AG08396 (cell line): ENCODE results near the gene PGA4.
"Not testable (repeated sequence)": the region's sequence is repeated elsewhere in the genome, so short reads cannot be mapped to it uniquely, and the experiment has no call there.

ENCODE experiments used
- DNase-seq: peaks from one replicate; pipeline ENCODE4 v3.0.0; 2012; ENCODE audit warnings: low spot score, mixed read lengths

Gene PGA4

DNA sequence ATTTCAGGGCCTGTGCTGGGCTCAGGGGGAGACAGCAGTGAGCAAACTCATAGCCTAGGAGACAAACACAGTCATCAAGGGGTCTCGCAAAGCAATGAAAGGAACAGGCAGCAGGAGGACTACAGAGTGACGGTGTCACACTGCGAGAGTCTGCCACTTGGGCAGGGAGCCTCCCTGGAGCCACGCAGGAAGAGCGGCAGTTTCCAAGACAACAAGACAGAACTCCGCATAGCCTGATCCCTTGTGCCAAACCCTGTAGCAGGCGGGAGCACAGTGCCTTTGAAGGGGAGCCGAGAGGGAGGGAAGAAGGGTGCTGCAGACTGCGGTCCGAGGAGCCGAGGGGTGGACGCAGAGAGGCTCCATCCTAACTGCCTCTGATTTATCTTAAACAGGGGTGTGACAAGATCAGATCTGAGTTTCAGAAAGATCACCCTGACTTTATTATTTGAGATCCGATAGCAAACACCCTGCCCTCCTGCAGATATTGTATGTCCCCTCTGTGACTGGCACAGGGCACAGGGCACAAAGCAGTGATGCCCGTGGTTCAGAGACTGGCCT is 17.6 kb upstream of the PGA4 start:
- DNase-seq = not testable (repeated sequence)

DNA sequence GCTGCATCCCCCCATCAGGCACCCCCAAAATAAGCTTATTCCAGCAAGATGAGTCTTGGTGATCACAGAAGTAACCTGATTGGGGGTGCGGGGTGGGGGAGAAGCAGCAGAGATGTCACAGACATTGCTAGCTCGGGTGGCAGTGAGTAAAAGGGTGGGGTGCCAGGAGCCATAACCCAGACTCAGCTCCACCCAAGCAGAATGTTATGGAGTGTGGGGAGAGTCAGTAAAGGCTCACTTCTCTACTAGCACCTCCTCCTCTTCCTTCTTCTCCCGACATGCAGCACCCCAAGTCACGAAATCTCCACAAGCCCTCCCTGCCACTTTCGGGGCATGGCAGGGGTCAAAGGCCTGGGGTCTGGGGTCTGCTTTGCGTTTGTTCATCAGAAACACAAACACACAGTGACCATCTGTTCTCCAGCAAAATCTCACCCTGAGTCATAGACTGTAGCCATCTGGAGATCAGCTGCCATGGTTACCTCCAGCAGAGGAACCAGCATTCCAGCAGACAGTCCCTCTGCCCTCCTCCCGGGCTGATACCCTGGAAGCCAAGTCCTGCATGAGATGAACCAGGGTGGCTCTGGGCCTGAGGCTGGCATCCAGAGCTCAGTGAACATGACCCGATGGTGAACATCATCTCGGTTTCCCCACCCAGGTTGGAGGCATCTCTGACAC is 14.4 kb upstream of the PGA4 start:
- not testable (repeated sequence) for DNase-seq

DNA sequence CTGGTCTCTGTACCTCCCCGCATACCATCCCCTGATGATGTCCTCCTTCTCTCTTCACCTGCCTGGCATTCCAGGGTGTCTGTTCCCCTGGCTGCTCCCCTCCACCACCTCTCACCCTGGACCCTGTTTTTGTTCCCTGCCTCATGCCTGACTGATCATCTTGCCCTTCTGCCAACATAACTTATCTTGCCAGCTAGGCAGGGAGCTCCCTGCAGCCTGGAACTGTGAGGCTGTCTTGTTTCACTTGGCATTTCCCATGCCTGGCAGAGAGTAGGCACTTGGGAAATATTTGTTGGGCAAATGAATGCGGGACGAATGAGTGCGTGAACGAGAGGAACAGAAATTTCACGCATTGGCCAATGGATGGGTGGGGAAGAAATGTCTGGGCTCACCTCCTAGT is 11.5 kb upstream of the PGA4 start:
- not testable (repeated sequence) for DNase-seq

DNA sequence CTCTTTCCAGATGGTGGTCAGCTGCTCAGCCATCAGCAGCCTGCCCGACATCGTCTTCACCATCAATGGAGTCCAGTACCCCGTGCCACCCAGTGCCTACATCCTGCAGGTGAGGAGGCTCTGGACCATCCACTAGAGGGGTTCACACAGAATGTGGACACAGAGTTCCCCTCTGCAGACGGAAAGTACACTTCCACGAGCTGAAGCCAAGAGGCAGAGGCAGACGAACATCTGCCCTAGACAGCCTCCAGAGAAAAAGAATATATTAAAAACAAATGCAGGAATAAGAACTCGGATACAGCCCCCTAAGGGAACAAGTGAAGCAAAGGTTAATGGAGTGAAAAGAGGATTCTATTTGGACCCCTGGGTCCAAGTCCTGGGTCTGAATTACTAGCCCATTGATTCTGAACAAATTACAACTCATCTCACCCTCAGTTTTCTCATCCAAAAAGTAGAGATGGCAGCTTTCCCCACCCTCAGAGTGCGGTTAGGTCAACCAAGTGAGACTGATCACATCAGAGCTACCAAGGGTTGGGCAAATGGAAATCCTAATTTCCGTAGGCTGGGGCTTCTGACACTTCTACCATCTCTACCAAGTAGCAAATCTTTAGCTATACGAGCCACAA is 10.7 kb upstream of the PGA4 start:
- not testable (repeated sequence) for DNase-seq

DNA sequence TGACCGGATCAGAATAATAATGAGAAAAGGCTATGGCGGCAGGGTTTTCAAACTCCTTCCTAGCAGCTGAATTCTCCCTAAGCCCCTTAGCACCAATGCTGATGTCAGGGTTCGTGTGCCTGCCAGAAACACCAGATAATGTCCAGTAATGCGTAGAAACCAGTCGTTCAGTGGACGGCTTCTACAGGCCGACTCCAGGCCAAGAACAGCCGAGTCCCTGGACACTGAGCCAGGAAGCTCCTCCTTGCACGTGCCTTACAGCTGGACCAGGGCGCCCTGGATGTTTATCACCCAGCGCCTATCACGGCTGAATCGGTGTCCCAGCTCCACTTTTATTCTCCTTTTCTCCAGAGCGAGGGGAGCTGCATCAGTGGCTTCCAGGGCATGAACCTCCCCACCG is 9.9 kb upstream of the PGA4 start:
- DNase-seq = not testable (repeated sequence)

DNA sequence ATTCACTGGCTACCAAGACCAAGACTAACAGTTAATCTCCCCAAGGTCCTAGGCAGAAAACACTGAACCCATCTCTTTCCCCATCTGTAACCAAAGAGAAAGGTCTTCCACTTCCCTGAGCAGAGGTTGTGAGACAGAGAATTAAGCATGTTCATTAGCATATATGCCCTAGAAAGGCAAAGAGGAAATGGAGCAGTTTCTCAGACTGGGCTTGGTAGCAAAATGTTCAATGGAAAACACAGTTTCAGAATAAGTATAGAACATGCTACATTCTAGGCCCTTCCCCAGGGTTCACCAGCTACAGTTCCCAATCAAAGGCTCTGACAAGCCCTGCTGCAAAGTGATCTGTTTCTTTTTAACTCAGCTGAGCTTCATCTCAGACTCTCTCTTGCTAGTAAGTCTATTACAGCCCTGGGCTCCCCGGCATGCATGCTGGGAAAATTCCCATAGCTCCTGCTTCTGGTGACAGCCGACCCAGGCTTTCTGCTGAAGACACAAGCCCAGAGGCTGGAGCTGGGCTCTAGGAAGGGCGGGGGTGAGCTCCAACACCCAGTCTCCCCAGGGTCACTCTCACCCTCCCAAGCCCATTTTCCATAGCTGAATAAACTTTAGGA is 8.3 kb upstream of the PGA4 start:
- not testable (repeated sequence) for DNase-seq

DNA sequence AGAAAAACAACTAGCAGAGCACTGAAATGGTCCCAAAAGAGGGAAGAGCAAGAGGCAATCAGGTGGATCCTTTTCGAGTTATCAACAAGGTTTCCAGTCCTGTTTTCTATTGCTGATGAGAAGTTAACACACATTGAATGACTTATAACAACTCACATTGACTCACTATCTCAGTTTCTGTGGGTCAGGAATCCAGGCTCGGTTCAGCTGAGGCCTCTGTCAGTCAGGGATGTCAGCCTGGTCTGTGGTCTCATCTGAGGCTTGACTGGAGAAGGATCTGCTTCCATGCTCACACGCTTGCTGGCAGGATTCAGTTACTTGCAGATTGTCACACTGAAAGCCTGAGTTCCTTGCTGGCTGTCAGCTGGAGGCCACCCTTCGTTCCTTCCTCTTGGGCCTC is 3.8 kb upstream of the PGA4 start:
- DNase-seq = not testable (repeated sequence)

DNA sequence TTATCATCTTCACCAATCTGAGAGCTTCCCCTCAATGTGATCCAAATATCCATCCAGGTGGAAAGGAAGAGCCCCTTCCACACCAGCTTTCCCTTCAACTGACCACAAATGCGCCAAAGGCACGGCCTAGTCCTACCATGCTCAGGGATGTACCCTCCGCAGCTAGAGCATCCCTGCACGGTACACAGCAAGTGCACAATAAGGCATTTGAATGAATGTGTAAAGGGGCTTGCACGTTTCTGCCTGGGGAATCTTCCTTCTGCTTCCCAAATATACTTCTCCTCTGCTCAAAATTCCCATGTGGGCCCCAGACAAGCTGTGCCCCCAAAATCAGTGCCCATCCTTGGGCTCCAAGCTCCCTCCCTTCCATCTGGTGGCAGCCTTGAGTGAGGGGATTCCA is 3.1 kb upstream of the PGA4 start:
- not testable (repeated sequence) for DNase-seq

DNA sequence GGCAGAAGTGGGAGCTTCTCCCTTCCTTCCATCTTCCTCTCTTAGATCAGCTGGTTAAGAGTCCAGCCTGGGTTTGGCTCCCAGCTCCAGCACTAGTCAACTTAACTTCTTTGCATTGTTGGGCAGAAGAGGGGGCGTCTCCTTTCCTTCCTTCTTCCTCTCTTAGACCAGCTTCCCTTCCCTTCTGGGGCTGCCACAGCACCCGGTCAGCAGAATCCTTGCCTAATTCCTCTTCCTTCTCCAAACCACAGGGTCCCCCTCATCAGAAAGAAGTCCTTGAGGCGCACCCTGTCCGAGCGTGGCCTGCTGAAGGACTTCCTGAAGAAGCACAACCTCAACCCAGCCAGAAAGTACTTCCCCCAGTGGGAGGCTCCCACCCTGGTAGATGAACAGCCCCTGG is 545 bp downstream of the PGA4 start:
- DNase-seq = not testable (repeated sequence)

DNA sequence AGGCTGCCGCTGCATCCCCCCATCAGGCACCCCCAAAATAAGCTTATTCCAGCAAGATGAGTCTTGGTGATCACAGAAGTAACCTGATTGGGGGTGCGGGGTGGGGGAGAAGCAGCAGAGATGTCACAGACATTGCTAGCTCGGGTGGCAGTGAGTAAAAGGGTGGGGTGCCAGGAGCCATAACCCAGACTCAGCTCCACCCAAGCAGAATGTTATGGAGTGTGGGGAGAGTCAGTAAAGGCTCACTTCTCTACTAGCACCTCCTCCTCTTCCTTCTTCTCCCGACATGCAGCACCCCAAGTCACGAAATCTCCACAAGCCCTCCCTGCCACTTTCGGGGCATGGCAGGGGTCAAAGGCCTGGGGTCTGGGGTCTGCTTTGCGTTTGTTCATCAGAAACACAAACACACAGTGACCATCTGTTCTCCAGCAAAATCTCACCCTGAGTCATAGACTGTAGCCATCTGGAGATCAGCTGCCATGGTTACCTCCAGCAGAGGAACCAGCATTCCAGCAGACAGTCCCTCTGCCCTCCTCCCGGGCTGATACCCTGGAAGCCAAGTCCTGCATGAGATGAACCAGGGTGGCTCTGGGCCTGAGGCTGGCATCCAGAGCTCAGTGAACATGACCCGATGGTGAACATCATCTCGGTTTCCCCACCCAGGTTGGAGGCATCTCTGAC is 4.5 kb downstream of the PGA4 start:
- DNase-seq = not testable (repeated sequence)

DNA sequence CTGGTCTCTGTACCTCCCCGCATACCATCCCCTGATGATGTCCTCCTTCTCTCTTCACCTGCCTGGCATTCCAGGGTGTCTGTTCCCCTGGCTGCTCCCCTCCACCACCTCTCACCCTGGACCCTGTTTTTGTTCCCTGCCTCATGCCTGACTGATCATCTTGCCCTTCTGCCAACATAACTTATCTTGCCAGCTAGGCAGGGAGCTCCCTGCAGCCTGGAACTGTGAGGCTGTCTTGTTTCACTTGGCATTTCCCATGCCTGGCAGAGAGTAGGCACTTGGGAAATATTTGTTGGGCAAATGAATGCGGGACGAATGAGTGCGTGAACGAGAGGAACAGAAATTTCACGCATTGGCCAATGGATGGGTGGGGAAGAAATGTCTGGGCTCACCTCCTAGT is 7.3 kb downstream of the PGA4 start:
- not testable (repeated sequence) for DNase-seq

DNA sequence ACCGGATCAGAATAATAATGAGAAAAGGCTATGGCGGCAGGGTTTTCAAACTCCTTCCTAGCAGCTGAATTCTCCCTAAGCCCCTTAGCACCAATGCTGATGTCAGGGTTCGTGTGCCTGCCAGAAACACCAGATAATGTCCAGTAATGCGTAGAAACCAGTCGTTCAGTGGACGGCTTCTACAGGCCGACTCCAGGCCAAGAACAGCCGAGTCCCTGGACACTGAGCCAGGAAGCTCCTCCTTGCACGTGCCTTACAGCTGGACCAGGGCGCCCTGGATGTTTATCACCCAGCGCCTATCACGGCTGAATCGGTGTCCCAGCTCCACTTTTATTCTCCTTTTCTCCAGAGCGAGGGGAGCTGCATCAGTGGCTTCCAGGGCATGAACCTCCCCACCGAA is 8.9 kb downstream of the PGA4 start:
- DNase-seq = not testable (repeated sequence)

DNA sequence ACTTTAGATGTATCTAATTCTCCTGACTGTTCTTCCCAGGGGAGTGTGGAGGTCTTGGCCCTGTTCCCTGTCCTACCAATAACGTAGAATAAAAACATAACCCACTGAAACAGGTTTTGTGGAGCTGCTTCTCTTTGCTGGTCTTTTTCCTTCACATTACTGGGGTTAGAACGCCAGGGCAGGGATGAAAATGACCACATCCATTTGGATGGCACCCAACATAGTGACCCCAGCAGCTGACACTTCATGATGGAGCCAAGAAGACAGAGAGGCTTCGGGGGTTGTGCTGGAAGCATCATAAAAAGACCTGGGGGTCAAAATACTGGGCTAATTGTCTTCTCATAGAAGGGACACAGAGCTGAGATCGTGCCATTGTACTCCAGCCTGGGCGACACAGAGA is 9.4 kb downstream of the PGA4 start:
- not testable (repeated sequence) for DNase-seq

DNA sequence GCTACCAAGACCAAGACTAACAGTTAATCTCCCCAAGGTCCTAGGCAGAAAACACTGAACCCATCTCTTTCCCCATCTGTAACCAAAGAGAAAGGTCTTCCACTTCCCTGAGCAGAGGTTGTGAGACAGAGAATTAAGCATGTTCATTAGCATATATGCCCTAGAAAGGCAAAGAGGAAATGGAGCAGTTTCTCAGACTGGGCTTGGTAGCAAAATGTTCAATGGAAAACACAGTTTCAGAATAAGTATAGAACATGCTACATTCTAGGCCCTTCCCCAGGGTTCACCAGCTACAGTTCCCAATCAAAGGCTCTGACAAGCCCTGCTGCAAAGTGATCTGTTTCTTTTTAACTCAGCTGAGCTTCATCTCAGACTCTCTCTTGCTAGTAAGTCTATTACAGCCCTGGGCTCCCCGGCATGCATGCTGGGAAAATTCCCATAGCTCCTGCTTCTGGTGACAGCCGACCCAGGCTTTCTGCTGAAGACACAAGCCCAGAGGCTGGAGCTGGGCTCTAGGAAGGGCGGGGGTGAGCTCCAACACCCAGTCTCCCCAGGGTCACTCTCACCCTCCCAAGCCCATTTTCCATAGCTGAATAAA is 10.5 kb downstream of the PGA4 start:
- DNase-seq = not testable (repeated sequence)

DNA sequence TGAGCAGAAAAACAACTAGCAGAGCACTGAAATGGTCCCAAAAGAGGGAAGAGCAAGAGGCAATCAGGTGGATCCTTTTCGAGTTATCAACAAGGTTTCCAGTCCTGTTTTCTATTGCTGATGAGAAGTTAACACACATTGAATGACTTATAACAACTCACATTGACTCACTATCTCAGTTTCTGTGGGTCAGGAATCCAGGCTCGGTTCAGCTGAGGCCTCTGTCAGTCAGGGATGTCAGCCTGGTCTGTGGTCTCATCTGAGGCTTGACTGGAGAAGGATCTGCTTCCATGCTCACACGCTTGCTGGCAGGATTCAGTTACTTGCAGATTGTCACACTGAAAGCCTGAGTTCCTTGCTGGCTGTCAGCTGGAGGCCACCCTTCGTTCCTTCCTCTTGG is 15.0 kb downstream of the PGA4 start:
- DNase-seq = not testable (repeated sequence)

DNA sequence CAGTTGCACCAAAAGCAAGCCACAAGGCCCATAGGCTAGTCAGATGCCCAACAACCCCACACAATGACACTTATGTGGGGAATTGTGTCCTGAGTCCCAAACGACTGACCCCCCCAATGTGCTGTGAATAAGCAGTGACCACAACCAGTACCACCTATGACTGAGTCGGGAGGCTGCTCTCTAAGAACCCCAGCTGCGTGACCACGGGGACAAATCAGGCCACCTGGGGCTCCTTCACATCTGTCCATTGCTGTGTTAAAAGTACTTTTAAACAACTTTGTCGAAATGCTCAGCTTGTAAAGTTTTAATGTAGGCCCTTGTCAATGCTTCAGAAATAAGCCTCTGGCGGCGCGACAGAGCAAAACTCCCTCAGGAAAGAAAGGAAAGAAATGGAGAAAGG is 18.1 kb downstream of the PGA4 start:
- DNase-seq = not testable (repeated sequence)

DNA sequence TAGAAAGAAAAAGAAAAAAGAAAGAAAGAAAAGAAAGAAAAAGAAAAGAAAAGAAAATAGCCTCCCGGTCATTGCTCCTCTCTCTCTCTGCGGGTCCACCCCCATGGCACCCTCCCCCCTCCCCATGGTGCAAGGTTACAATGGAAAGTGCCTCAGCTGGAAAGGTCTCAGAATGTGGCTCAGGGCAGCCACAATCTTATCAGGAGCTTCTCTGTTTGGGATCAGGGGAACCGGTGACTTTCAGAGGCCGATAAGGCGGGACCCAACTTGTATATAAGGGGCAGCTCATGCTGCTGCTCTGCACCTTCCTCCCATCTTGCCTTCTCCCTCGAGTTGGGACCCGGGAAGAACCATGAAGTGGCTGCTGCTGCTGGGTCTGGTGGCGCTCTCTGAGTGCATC is 18.7 kb downstream of the PGA4 start, which contains the start of gene PGA5:
TSS of gene PGA5 (plus strand) at position 301 of the 400 bp plus-strand sequence. CDS start at position 353, 52 bp downstream.
- DNase-seq = not testable (repeated sequence)

DNA sequence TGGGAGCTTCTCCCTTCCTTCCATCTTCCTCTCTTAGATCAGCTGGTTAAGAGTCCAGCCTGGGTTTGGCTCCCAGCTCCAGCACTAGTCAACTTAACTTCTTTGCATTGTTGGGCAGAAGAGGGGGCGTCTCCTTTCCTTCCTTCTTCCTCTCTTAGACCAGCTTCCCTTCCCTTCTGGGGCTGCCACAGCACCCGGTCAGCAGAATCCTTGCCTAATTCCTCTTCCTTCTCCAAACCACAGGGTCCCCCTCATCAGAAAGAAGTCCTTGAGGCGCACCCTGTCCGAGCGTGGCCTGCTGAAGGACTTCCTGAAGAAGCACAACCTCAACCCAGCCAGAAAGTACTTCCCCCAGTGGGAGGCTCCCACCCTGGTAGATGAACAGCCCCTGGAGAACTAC is 19.4 kb downstream of the PGA4 start:
- DNase-seq = not testable (repeated sequence)

DNA sequence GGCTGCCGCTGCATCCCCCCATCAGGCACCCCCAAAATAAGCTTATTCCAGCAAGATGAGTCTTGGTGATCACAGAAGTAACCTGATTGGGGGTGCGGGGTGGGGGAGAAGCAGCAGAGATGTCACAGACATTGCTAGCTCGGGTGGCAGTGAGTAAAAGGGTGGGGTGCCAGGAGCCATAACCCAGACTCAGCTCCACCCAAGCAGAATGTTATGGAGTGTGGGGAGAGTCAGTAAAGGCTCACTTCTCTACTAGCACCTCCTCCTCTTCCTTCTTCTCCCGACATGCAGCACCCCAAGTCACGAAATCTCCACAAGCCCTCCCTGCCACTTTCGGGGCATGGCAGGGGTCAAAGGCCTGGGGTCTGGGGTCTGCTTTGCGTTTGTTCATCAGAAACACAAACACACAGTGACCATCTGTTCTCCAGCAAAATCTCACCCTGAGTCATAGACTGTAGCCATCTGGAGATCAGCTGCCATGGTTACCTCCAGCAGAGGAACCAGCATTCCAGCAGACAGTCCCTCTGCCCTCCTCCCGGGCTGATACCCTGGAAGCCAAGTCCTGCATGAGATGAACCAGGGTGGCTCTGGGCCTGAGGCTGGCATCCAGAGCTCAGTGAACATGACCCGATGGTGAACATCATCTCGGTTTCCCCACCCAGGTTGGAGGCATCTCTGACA is 23.3 kb downstream of the PGA4 start:
- not testable (repeated sequence) for DNase-seq

DNA sequence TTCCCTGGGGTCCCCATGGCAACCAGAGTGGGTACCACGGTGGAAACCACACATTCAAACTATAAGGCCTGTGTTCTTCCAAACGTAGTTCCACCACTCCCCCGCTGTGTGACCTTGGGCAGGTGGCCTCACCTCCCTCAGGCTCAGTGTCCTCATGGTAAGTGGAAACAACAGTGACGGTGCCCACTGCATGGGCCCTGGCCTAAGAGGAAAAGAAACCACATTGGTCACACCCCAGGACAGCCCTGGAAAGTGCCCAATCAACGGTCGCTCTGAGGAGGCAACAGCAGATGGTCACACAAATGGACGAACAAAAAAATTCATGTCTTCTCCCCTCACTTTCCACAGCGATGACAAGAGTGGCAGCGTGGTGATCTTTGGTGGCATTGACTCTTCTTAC is 25.9 kb downstream of the PGA4 start:
- not testable (repeated sequence) for DNase-seq

DNA sequence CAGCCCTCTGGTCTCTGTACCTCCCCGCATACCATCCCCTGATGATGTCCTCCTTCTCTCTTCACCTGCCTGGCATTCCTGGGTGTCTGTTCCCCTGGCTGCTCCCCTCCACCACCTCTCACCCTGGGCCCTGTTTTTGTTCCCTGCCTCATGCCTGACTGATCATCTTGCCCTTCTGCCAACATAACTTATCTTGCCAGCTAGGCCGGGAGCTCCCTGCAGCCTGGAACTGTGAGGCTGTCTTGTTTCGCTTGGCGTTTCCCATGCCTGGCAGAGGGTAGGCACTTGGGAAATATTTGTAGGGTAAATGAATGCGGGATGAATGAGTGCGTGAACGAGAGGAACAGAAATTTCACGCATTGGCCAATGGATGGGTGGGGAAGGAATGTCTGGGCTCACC is 27.1 kb downstream of the PGA4 start:
- not testable (repeated sequence) for DNase-seq
